ENCODE measurements around the gene OTX1. TPM values are rescaled to one million over a fixed set of nuclear protein-coding genes. Genes with fewer than 3 reads are reported as not detected.

OTX1 gene
- total and polyA plus RNA-seq, 2 donors (not counting 1 experiment from before 2014, with no cell fraction given): 0.17 TPM; not detected in 1

GRCh38 chr2:63096491-63096890 is 45.9 kb downstream of the OTX1 start:
- H3K9me3 ChIP-seq (ENCODE audit: control insufficient read depth, insufficient read depth, low read depth, low read length): no peaks in the 10 kb centered on the region
- H3K27ac ChIP-seq (ENCODE audit: insufficient read depth, low read length): no peak overlapping the region
- no peaks in the 10 kb centered on the region for H3K36me3 ChIP-seq (ENCODE audit: control insufficient read depth, insufficient read depth, low read length)

GRCh38 chr2:63099032-63099431 is 48.4 kb downstream of the OTX1 start:
- no peak for DNase-seq (ENCODE audit: low read depth in 2 of 2)
- Histone ChIP-seq H3K79me2 (ENCODE audit: control insufficient read depth, insufficient read depth, low read length) (no peaks in the 10 kb centered on the region), H3K4me3 (replicated peaks in 1 of 4; ENCODE audit: control extremely low read depth in 1 of 4, insufficient read depth in 1 of 4, low read depth in 3 of 4, low read length in 4 of 4) (no peak overlapping the region), H3K27ac (ENCODE audit: insufficient read depth, low read length) (no peak overlapping the region), H4K20me1 (ENCODE audit: control insufficient read depth, extremely low read depth, insufficient read depth, low read length) (no peaks in the 10 kb centered on the region), H3K4me2 (ENCODE audit: extremely low read depth, insufficient read depth, low read length) (no peak overlapping the region), H2AFZ (ENCODE audit: low read length) (no peak overlapping the region), H3K4me1 (ENCODE audit: control insufficient read depth, extremely low read depth, insufficient read depth, low read length) (no peaks in the 10 kb centered on the region), H3K36me3 (ENCODE audit: control insufficient read depth, insufficient read depth, low read length) (no peaks in the 10 kb centered on the region), H3K9me3 (ENCODE audit: control insufficient read depth, insufficient read depth, low read depth, low read length) (no peaks in the 10 kb centered on the region), H3K9ac (ENCODE audit: insufficient read depth, low read length) (no peak overlapping the region), H3K27me3 (ENCODE audit: control insufficient read depth, insufficient read depth, low read length) (no peaks in the 10 kb centered on the region)
- TF ChIP-seq EZH2 (IDR thresholded peaks at IDR 0.05; ENCODE audit: low read length, missing control alignments) (no peak), CTCF (conservative IDR thresholded peaks at IDR 0.05 in 1 of 2, IDR thresholded peaks at IDR 0.05 in 1 of 2; ENCODE audit: low read depth in 1 of 2, low read length in 2 of 2) (no peak)

More at GRCh38 chr2:63096491-63096890, 45.9 kb downstream of the OTX1 start:
- H3K4me1 ChIP-seq (ENCODE audit: control insufficient read depth, extremely low read depth, insufficient read depth, low read length): no peaks in the 10 kb centered on the region
- no peak overlapping the region for H3K4me2 ChIP-seq (ENCODE audit: extremely low read depth, insufficient read depth, low read length)
- H3K4me3 ChIP-seq (replicated peaks in 1 of 4; ENCODE audit: control extremely low read depth in 1 of 4, insufficient read depth in 1 of 4, low read depth in 3 of 4, low read length in 4 of 4): no peak overlapping the region
- DNase-seq (ENCODE audit: low read depth in 2 of 2): no peak
- no peak overlapping the region for H3K9ac ChIP-seq (ENCODE audit: insufficient read depth, low read length)
- TF ChIP-seq EZH2 (IDR thresholded peaks at IDR 0.05; ENCODE audit: low read length, missing control alignments): no peak
- no peak for TF ChIP-seq CTCF (conservative IDR thresholded peaks at IDR 0.05 in 1 of 2, IDR thresholded peaks at IDR 0.05 in 1 of 2; ENCODE audit: low read depth in 1 of 2, low read length in 2 of 2)
- no peaks in the 10 kb centered on the region for H3K79me2 ChIP-seq (ENCODE audit: control insufficient read depth, insufficient read depth, low read length)
- no peaks in the 10 kb centered on the region for H4K20me1 ChIP-seq (ENCODE audit: control insufficient read depth, extremely low read depth, insufficient read depth, low read length)
- H2AFZ ChIP-seq (ENCODE audit: low read length): no peak overlapping the region
- H3K27me3 ChIP-seq (ENCODE audit: control insufficient read depth, insufficient read depth, low read length): no peaks in the 10 kb centered on the region

GRCh38 chr2:63101954-63102353 is 51.3 kb downstream of the OTX1 start:
- Histone ChIP-seq H3K4me1 (ENCODE audit: control insufficient read depth, extremely low read depth, insufficient read depth, low read length) (no peaks in the 10 kb centered on the region), H2AFZ (ENCODE audit: low read length) (no peak overlapping the region)

More at GRCh38 chr2:63101954-63102353, 51.3 kb downstream of the OTX1 start:
- Histone ChIP-seq H4K20me1 (ENCODE audit: control insufficient read depth, extremely low read depth, insufficient read depth, low read length) (no peaks in the 10 kb centered on the region), H3K4me2 (ENCODE audit: extremely low read depth, insufficient read depth, low read length) (no peak overlapping the region), H3K79me2 (ENCODE audit: control insufficient read depth, insufficient read depth, low read length) (no peaks in the 10 kb centered on the region), H3K36me3 (ENCODE audit: control insufficient read depth, insufficient read depth, low read length) (no peaks in the 10 kb centered on the region), H3K9me3 (ENCODE audit: control insufficient read depth, insufficient read depth, low read depth, low read length) (no peaks in the 10 kb centered on the region), H3K9ac (ENCODE audit: insufficient read depth, low read length) (no peak overlapping the region), H3K4me3 (replicated peaks in 1 of 4; ENCODE audit: control extremely low read depth in 1 of 4, insufficient read depth in 1 of 4, low read depth in 3 of 4, low read length in 4 of 4) (no peak overlapping the region), H3K27ac (ENCODE audit: insufficient read depth, low read length) (no peak overlapping the region), H3K27me3 (ENCODE audit: control insufficient read depth, insufficient read depth, low read length) (no peaks in the 10 kb centered on the region)
- TF ChIP-seq CTCF (conservative IDR thresholded peaks at IDR 0.05 in 1 of 2, IDR thresholded peaks at IDR 0.05 in 1 of 2; ENCODE audit: low read depth in 1 of 2, low read length in 2 of 2): no peak
- no peak for TF ChIP-seq EZH2 (IDR thresholded peaks at IDR 0.05; ENCODE audit: low read length, missing control alignments)
- DNase-seq (ENCODE audit: low read depth in 2 of 2): no peak

Measured in fibroblast of lung (primary cell).